Activated T-helper 1 cell treated with anti-CD3 and anti-CD28 coated beads, Interleukin-12 subunit alpha, Interleukin-12 subunit beta, Interleukin-2, Interleukin-4 antibody, amounts not matched to agents 30 ng/mL and 10 ng/mL and 1 ng/mL, durations not matched to agents 14 hours and 24 hours and 36 hours (primary cell): ENCODE results near the gene SLC38A10. TPM values are rescaled to one million over a fixed set of nuclear protein-coding genes. Genes with fewer than 3 reads are reported as not detected.
A peak's percentile ranks its signal among the peaks of the same experiment; 100 is the strongest.
"Not testable (repeated sequence)": the region's sequence is repeated elsewhere in the genome, so short reads cannot be mapped to it uniquely, and the experiment has no call there.

Source experiments
- DNase-seq: peaks from one replicate; pipeline ENCODE4 v3.0.0; 2021; ENCODE audit warnings: low spot score
- H3K27ac Mint-ChIP-seq: one replicate; pipeline ENCODE4 v1.8.0; 2021; ENCODE audit warnings: mild to moderate bottlenecking, mixed read lengths
- H3K27me3 Mint-ChIP-seq: one replicate; pipeline ENCODE4 v1.8.0; 2022; ENCODE audit warnings: mild to moderate bottlenecking, moderate library complexity, mixed read lengths; ENCODE audit not compliant: insufficient read depth
- H3K36me3 Mint-ChIP-seq: one replicate; pipeline ENCODE4 v1.8.0; 2021; ENCODE audit warnings: low read depth, mixed read lengths
- H3K4me1 Mint-ChIP-seq: one replicate; pipeline ENCODE4 v1.8.0; 2021; ENCODE audit warnings: low read depth, mixed read lengths
- H3K4me3 Mint-ChIP-seq: one replicate; pipeline ENCODE4 v1.8.0; 2021; ENCODE audit warnings: mild to moderate bottlenecking, moderate library complexity, mixed read lengths
- H3K9me3 Mint-ChIP-seq: one replicate; pipeline ENCODE4 v1.8.0; 2021; ENCODE audit warnings: mixed read lengths
- intact Hi-C: fragments of 100-400 bp; cut with micrococcal nuclease; formaldehyde crosslinking; loops from one replicate; pipeline ENCODE4 v1.15.1; 2024
- total RNA-seq: library from RNA; stranded (reverse); gene quantifications from 2 replicates; pipeline ENCODE4 v1.2.3, GENCODE V29; 2022

The SLC38A10 gene
- total RNA-seq, 1 donor from 2014 or later = 99.7 TPM

DNA sequence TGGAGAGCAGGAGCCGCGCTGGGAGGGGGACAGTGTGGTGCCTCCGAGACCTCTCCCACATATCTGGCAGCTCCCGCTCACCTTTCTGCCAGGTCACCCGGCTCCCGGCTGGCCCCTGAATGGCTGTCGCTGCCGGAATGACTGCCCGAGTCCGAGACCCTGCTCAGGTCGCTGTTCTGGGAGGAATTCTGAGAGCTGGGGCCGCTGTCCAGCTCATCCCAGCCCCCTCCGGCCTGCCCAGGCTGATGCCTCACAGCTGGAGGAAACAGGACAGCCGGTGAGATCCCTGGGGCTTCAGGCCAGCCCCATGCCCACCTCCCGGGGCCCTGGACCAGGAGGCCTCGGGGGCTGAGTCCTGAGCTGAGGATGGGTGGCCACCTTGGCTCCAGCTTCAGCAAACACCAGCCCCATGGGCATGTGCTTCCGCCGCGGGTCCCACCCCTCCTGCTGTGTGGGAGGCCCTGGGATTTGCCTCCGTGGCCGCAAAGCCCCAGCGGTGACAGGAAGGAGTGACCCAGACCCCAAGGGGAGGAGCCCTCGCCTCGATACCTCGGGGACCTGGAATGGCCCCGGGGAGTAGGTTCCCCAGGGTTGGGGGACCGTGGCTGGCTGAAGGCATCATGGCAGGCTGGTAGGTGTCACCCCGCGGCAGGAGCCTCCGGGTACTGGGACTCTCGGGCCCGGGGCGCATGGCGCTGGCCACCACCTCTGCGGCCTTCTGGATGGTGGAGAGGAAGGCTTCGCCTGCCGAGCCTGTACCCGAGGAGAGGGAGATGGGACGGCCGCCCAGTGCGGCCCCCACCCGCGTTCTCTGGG is 63.1 kb downstream of the SLC38A10 start:
- intact Hi-C loops = no loop called here
- no peaks in the 10 kb centered on the region for H3K9me3 Mint-ChIP-seq
- H3K36me3 Mint-ChIP-seq = peaks cover 23% of the 10 kb centered on the region
- H3K27ac Mint-ChIP-seq = no peak overlapping the region
- no peak for DNase-seq
- peaks cover 9% of the 10 kb centered on the region for H3K4me1 Mint-ChIP-seq
- H3K27me3 Mint-ChIP-seq = no peaks in the 10 kb centered on the region
- no peak overlapping the region for H3K4me3 Mint-ChIP-seq

DNA sequence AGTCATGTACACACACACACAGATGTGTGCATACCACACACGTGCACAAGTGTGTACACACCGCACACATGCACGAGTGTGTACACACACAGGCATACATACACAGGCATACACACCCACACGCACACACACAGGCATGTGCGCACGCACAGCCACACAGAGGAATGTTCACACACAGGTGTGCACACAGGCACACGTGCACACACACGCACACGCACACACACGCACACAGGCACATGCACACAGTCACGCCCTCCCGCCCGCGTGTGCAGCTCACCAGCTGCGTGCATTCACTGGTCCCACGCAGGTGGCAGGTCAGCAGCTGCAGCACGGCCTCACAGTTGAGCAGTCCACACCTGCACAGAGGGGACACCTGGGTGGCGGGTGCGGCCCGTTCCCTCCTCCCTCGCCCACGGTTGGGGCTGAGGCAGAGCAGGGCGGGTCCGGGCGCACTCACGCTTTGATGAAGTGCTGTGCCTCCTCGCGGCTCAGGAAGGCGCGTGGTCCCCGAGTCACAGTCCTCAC is 63.9 kb downstream of the SLC38A10 start:
- Mint-ChIP-seq H3K4me1 (peaks cover 8% of the 10 kb centered on the region), H3K4me3 (no peak overlapping the region), H3K27me3 (no peaks in the 10 kb centered on the region), H3K27ac (no peak overlapping the region), H3K9me3 (no peaks in the 10 kb centered on the region), H3K36me3 (peaks cover 23% of the 10 kb centered on the region)
- no peak for DNase-seq
- intact Hi-C loops = no loop called here

DNA sequence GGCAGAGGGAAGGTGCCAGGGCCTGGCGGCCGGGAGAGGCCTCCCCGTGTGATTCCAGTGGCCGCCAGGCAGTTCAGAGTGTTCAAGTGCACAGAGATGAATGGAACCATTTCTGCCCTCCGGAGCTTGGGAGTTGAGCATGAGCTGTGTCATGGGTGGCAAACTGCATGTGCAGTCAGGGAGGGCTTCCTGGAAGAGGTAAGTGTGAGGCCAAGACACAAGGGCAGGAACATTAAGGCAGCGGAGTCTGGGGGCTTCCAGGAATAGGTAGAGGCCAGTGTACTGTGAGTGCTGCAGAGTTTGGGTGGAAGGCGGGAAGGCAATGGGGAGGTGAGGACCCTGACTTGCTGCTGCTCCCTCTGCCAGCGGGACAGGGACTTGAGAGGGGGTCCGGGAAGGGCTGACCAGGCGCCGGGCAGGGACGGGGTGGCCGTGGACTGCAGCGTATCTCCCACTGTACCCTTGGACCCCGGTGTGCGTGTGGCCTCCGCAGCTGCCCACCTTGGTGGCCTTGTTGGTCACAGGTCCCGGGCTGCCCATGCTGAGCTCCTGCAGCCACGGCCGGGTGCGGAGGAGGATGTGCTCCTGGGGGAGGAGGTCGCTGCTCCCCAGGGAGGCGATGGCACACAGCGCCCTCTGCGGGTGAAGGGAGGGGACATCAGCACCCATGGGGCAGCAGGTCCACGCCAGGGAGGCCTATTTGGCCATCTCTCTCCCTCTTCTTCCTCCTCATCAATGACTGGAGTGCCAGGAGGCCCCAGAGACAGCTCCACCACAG is 64.9 kb downstream of the SLC38A10 start:
- no peak overlapping the region for H3K27ac Mint-ChIP-seq
- no peaks in the 10 kb centered on the region for H3K27me3 Mint-ChIP-seq
- no peaks in the 10 kb centered on the region for H3K9me3 Mint-ChIP-seq
- intact Hi-C loops = no loop called here
- H3K4me3 Mint-ChIP-seq = no peak overlapping the region
- no peak for DNase-seq
- H3K36me3 Mint-ChIP-seq = peaks cover 23% of the 10 kb centered on the region
- peaks cover 8% of the 10 kb centered on the region for H3K4me1 Mint-ChIP-seq

GRCh38 chr17:81229666-81229920 is 65.5 kb downstream of the SLC38A10 start:
- Mint-ChIP-seq H3K27me3 (no peaks in the 10 kb centered on the region), H3K9me3 (no peaks in the 10 kb centered on the region), H3K4me3 (no peak overlapping the region), H3K36me3 (peaks cover 19% of the 10 kb centered on the region), H3K4me1 (peaks cover 8% of the 10 kb centered on the region), H3K27ac (peak overlapping the region; percentile 1)
- DNase-seq = no peak
- intact Hi-C loops = loop anchor here (10.0 kb wide), 1 partner anchor 195 kb away; the partner anchor contains the start of gene BAIAP2

DNA sequence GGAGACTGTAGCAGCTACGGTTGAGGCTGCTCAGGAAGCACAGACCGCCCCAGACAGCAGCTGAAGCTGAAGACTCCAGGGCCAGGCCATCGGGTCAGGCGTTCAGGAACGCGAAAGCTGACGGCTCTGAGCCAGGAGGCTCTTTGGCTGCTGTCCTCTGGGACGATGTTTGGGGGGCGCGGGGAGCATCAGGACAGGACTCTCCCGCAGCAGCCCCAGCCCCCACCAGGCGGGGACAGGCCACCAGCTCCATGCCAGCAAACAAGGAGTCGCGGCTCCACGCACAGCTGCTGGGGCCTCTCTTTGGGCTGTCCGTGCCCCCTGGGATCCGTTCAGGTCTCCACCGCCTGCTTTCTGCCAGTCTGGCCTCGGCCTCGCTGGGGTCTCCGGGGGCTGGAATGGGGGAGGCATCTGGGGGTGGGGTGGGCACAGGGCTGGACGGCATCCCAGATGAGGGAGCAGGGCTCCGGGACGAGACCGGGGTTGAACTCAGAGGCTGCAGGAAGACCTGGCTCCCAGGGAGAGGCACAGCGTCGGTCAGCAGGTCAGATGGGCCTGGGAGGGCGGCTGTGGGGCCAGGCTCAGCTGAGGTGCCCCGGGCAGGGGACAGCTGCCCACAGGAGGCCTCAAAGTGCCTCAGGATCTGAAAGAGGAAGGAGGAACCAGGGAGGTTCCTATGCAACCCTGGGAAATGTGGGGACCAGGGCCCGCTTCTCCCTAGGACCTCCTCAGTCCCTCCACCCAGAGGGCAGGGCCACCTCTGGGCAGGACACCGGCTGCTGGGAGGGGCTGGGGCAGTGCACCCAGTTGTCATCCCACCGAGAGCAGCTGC is 66.1 kb downstream of the SLC38A10 start:
- H3K9me3 Mint-ChIP-seq = no peaks in the 10 kb centered on the region
- H3K27me3 Mint-ChIP-seq = no peaks in the 10 kb centered on the region
- H3K4me3 Mint-ChIP-seq = no peak overlapping the region
- H3K27ac Mint-ChIP-seq = no peak overlapping the region
- DNase-seq = no peak
- H3K4me1 Mint-ChIP-seq = peaks cover 8% of the 10 kb centered on the region
- intact Hi-C loops = loop anchor here (10.0 kb wide), 1 partner anchor 194 kb away; the partner anchor contains the start of gene BAIAP2
- H3K36me3 Mint-ChIP-seq = peaks cover 19% of the 10 kb centered on the region

DNA sequence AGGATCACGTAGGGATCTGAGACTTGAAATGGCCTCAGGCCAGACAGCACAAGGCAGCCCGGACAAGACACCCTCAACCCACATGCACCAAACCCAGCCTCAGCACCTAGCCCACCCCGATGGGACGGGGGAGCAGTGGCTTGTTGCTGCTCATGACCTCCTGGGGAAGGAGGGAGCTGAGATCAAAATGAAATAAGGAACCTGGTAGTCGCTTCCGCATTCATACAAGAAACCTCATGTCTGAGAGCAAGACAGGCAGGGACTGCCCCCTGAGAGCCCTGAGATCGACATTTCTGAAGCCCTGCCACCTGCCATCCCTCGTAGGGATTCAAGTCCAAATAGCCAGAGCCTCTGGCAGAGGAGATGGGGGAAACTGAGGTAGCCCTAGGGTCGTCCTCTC is 66.7 kb downstream of the SLC38A10 start:
- Mint-ChIP-seq H3K9me3 (no peaks in the 10 kb centered on the region), H3K27me3 (no peaks in the 10 kb centered on the region), H3K4me3 (no peak overlapping the region), H3K36me3 (peaks cover 19% of the 10 kb centered on the region), H3K27ac (no peak overlapping the region), H3K4me1 (peaks cover 14% of the 10 kb centered on the region)
- no peak for DNase-seq
- intact Hi-C loops = loop anchor here (10.0 kb wide), 1 partner anchor 194 kb away; the partner anchor contains the start of gene BAIAP2

- not testable (repeated sequence) for H3K27me3 Mint-ChIP-seq, DNase-seq, H3K27ac Mint-ChIP-seq, H3K9me3 Mint-ChIP-seq, H3K4me3 Mint-ChIP-seq
- peaks cover 15% of the 10 kb centered on the region for H3K4me1 Mint-ChIP-seq
- H3K36me3 Mint-ChIP-seq = peaks cover 19% of the 10 kb centered on the region
- intact Hi-C loops = loop anchor here (10.0 kb wide), 1 partner anchor 193 kb away; the partner anchor contains the start of gene BAIAP2
Measured at GRCh38 chr17:81227630-81228029, 67.5 kb downstream of the SLC38A10 start.

- Mint-ChIP-seq H3K27ac (peak overlapping the region; percentile 80), H3K36me3 (peaks cover 9% of the 10 kb centered on the region), H3K9me3 (no peaks in the 10 kb centered on the region), H3K27me3 (no peaks in the 10 kb centered on the region), H3K4me1 (peaks cover 21% of the 10 kb centered on the region), H3K4me3 (peak overlapping the region; percentile 73)
- intact Hi-C loops = loop anchor here (1.0 to 10.0 kb wide), 6 partner anchors 16 to 808 kb away; partner anchors contain the start of genes BAIAP2, ENDOV, NDUFAF8 and SLC38A10
- no peak for DNase-seq
Measured at GRCh38 chr17:81223762-81224130, 71.4 kb downstream of the SLC38A10 start.

DNA sequence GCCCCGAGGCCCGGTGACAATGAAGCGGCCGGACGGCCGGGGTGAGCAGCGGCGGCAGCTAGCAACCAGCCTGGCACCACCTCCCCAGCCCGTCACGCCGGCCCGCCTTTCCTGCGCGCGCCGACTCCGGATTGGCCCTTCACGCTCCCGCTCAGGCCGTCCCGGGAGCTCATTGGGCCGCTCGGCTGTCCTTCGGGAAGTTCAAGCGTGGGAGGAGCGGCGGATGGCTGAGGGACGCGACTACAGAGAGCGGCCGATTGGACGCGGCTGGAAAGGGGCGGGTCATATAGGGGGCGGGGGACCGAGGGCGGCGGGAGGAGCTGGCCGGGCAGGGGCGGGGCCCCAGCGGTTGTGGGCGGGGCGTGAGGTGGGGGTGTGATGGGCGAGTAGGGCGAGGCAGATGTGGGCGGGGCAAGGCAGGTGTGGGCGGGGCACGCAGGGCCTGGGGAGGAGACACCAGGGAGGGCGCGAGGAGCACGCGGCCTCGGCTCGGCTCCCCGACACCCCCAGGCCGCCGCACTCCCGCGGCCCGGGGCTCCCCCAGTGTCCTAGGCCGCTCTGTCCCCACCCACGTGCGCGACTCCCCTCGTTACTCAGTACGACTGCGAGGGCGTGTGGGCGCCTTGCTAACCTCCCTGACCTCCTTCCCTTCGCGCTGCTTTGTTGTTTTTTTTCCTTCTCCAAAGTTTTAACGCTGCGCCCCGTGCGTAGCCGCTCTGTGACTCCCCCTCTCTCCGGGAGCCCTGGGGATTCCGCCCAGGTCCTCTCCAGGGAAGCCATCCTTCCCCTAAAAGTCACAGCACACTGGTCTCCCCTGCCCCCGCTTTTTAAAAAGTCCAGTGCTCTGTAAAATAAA is 72.0 kb downstream of the SLC38A10 start, which contains the start of gene CEP131:
Gene CEP131 (minus strand): TSS at position 60 of the 856 bp plus-strand sequence. CDS start 2,909 bp downstream, outside the sequence.
- peak within 1 kb of the TSS; percentile 80 for H3K27ac Mint-ChIP-seq
- H3K9me3 Mint-ChIP-seq = no peaks in the 10 kb centered on the region
- DNase-seq = peak; percentile 98
- H3K36me3 Mint-ChIP-seq = peaks cover 5% of the 10 kb centered on the region
- peak within 1 kb of the TSS; percentile 79 for H3K4me3 Mint-ChIP-seq
- H3K4me1 Mint-ChIP-seq = peaks cover 20% of the 10 kb centered on the region
- intact Hi-C loops = loop anchor here (1.0 to 10.0 kb wide), 6 partner anchors 16 to 808 kb away; partner anchors contain the start of genes BAIAP2, ENDOV, NDUFAF8 and SLC38A10
- no peaks in the 10 kb centered on the region for H3K27me3 Mint-ChIP-seq

DNA sequence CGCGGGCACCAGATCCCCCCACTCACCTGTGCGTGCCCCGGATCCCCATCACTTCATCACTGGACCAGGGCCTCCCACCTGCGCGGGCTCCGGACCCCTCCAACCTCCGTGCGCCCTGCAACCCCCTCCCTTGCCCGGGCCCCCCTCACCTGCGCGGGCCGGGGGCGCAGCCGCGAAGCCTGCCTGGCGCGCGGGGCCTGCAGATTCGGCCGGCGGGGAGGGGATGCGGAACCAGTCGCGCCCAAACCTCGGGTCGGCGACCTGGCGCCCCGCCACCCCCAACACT is 72.5 kb downstream of the SLC38A10 start:
- intact Hi-C loops = loop anchor here (10.0 kb wide), 1 partner anchor 188 kb away; the partner anchor contains the start of gene BAIAP2
- Mint-ChIP-seq H3K27ac (no peak overlapping the region), H3K36me3 (peaks cover 1% of the 10 kb centered on the region), H3K4me1 (peaks cover 15% of the 10 kb centered on the region), H3K27me3 (no peaks in the 10 kb centered on the region), H3K4me3 (peak overlapping the region; percentile 79), H3K9me3 (no peaks in the 10 kb centered on the region)
- no peak for DNase-seq

DNA sequence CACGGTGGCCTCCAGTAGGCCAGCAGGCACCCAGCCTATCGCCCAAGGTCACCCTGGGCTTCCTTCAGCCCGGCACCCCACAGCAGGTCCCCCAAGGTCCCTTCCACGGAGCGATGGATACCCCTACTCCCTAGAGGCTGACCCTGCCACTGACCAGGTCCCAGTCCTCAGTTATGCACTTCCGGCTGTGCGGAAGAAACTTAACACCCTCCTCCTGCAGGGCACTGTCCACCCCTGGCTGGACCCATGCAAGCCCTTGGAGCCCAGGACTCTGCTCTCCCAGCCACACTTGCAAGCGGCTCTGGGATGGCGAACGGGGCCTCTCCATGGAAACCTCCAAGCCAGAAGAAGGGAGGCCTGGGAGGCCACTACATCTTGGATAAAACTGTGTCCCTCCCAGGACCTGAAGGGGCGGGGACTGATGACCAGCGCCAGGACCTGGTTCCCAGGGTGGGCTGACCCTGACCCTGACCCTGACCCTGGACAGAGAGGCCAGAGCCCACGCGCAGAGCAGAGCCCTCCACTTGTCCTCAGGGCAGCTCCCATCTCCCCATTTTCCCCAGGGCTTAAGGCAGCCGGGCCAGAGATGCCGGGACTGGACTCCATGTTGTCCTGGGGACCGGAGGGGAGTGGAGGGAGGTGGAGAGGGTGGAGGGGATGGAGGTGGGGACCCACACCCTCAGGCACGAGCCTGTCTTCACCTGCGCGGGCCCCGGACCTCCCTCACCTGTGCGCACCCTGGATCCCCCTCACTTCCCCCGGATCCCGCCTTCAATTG is 73.1 kb downstream of the SLC38A10 start:
- Mint-ChIP-seq H3K4me1 (peaks cover 13% of the 10 kb centered on the region), H3K27me3 (no peaks in the 10 kb centered on the region), H3K27ac (no peak overlapping the region), H3K9me3 (no peaks in the 10 kb centered on the region), H3K36me3 (no peaks in the 10 kb centered on the region), H3K4me3 (peak overlapping the region; percentile 68)
- intact Hi-C loops = loop anchor here (10.0 kb wide), 1 partner anchor 187 kb away; the partner anchor contains the start of gene BAIAP2
- no peak for DNase-seq
